ENCODE measurements around the gene SESN1.

Gene SESN1

GRCh38 chr6:109039795-109040194, 54.9 kb downstream of the SESN1 start:
- no peak for DNase-seq (ENCODE audit: low read depth, low spot score)
- no peak overlapping the region for H3K4me3 ChIP-seq (ENCODE audit: low read length)

GRCh38 chr6:109038837-109039398, 55.7 kb downstream of the SESN1 start:
- DNase-seq (ENCODE audit: low read depth, low spot score) = no peak
- H3K4me3 ChIP-seq (ENCODE audit: low read length) = no peak overlapping the region

- no peak overlapping the region for H3K4me3 ChIP-seq (ENCODE audit: low read length)
- DNase-seq (ENCODE audit: low read depth, low spot score) = peak; percentile 48
These were observed 57.9 kb downstream of the SESN1 start for GRCh38 chr6:109036574-109037294.

GRCh38 chr6:109034526-109034925, 60.1 kb downstream of the SESN1 start:
- DNase-seq (ENCODE audit: low read depth, low spot score) = no peak
- H3K4me3 ChIP-seq (ENCODE audit: low read length) = no peak overlapping the region

- no peak for DNase-seq (ENCODE audit: low read depth, low spot score)
These were observed 61.0 kb downstream of the SESN1 start for GRCh38 chr6:109033655-109034054.

GRCh38 chr6:109031416-109031815, 63.2 kb downstream of the SESN1 start:
- no peak for DNase-seq (ENCODE audit: low read depth, low spot score)
- no peak overlapping the region for H3K4me3 ChIP-seq (ENCODE audit: low read length)

More at GRCh38 chr6:109033655-109034054, 61.0 kb downstream of the SESN1 start:
- no peak overlapping the region for H3K4me3 ChIP-seq (ENCODE audit: low read length)

GRCh38 chr6:109029313-109029712, 65.3 kb downstream of the SESN1 start:
- no peak for DNase-seq (ENCODE audit: low read depth, low spot score)

GRCh38 chr6:109028439-109028838, 66.2 kb downstream of the SESN1 start:
- no peak for DNase-seq (ENCODE audit: low read depth, low spot score)
- H3K4me3 ChIP-seq (ENCODE audit: low read length) = no peak overlapping the region

More at GRCh38 chr6:109029313-109029712, 65.3 kb downstream of the SESN1 start:
- H3K4me3 ChIP-seq (ENCODE audit: low read length) = no peak overlapping the region

- no peak overlapping the region for H3K4me3 ChIP-seq (ENCODE audit: low read length)
- no peak for DNase-seq (ENCODE audit: low read depth, low spot score)
These were observed 66.7 kb downstream of the SESN1 start for GRCh38 chr6:109027964-109028363.

GRCh38 chr6:109025639-109026038, 69.0 kb downstream of the SESN1 start:
- H3K4me3 ChIP-seq (ENCODE audit: low read length) = no peak overlapping the region

GRCh38 chr6:109024784-109025183, 69.9 kb downstream of the SESN1 start:
- H3K4me3 ChIP-seq (ENCODE audit: low read length) = no peak overlapping the region
- no peak for DNase-seq (ENCODE audit: low read depth, low spot score)

More at GRCh38 chr6:109025639-109026038, 69.0 kb downstream of the SESN1 start:
- no peak for DNase-seq (ENCODE audit: low read depth, low spot score)

GRCh38 chr6:109024368-109024767, 70.3 kb downstream of the SESN1 start:
- no peak overlapping the region for H3K4me3 ChIP-seq (ENCODE audit: low read length)

GRCh38 chr6:109023356-109023925, 71.2 kb downstream of the SESN1 start:
- no peak for DNase-seq (ENCODE audit: low read depth, low spot score)
- H3K4me3 ChIP-seq (ENCODE audit: low read length) = no peak overlapping the region

More at GRCh38 chr6:109024368-109024767, 70.3 kb downstream of the SESN1 start:
- DNase-seq (ENCODE audit: low read depth, low spot score) = no peak

GRCh38 chr6:109021870-109022269, 72.8 kb downstream of the SESN1 start:
- no peak for DNase-seq (ENCODE audit: low read depth, low spot score)
- H3K4me3 ChIP-seq (ENCODE audit: low read length) = no peak overlapping the region

- H3K4me3 ChIP-seq (ENCODE audit: low read length) = no peak overlapping the region
- no peak for DNase-seq (ENCODE audit: low read depth, low spot score)
These were observed 74.7 kb downstream of the SESN1 start for GRCh38 chr6:109019911-109020310.

GRCh38 chr6:109015176-109015575, 79.5 kb downstream of the SESN1 start:
- DNase-seq (ENCODE audit: low read depth, low spot score) = no peak
- H3K4me3 ChIP-seq (ENCODE audit: low read length) = no peak overlapping the region

- no peak for DNase-seq (ENCODE audit: low read depth, low spot score)
These were observed 80.0 kb downstream of the SESN1 start for GRCh38 chr6:109014606-109015005.

GRCh38 chr6:109013656-109014305, 80.9 kb downstream of the SESN1 start:
- no peak for DNase-seq (ENCODE audit: low read depth, low spot score)
- no peak overlapping the region for H3K4me3 ChIP-seq (ENCODE audit: low read length)

More at GRCh38 chr6:109014606-109015005, 80.0 kb downstream of the SESN1 start:
- H3K4me3 ChIP-seq (ENCODE audit: low read length) = no peak overlapping the region

- H3K4me3 ChIP-seq (ENCODE audit: low read length) = no peak overlapping the region
- no peak for DNase-seq (ENCODE audit: low read depth, low spot score)
These were observed 83.9 kb downstream of the SESN1 start for GRCh38 chr6:109010705-109011102.
